GM23338 (cell line): ENCODE data around the gene CABP2. TPM values are rescaled to one million over a fixed set of nuclear protein-coding genes. Genes with fewer than 3 reads are reported as not detected.

Experiments used
- ATAC-seq: fragments of 200-7000 bp; cut with Tn5 transposase; 3 replicates; pipeline ENCODE4 v1.9.1; 2020
- DNase-seq: peaks from one replicate; pipeline ENCODE4 v3.0.0-alpha.2; 2015; ENCODE audit warnings: low spot score
- H2AFZ ChIP-seq: fragments of 200-600 bp; sonication (generic); 2 replicates; pipeline ENCODE4 v1.8.0; 2016; ENCODE audit warnings: antibody characterized with exemption, mild to moderate bottlenecking, moderate library complexity
- H3F3A ChIP-seq: fragments of 200-600 bp; sonication (generic); replicated peaks from 2 replicates; pipeline ENCODE4 v1.8.0; 2017; ENCODE audit warnings: antibody characterized with exemption, mixed run types, low read depth
- H3K27ac ChIP-seq: fragments of 200-600 bp; sonication (generic); 2 replicates; pipeline ENCODE4 v1.6.1; 2016; ENCODE audit warnings: low read depth
- H3K27me3 ChIP-seq: fragments of 200-600 bp; sonication (generic); 2 replicates; pipeline ENCODE4 v1.8.0; 2016; ENCODE audit warnings: mild to moderate bottlenecking, mixed run types, moderate library complexity; ENCODE audit not compliant: insufficient read depth
- H3K36me3 ChIP-seq: fragments of 200-600 bp; sonication (generic); 2 replicates; pipeline ENCODE4 v1.8.0; 2016; ENCODE audit warnings: mild to moderate bottlenecking; ENCODE audit not compliant: insufficient read depth
- H3K4me1 ChIP-seq: fragments of 200-600 bp; sonication (generic); 2 replicates; pipeline ENCODE4 v1.8.0; 2016; ENCODE audit warnings: mild to moderate bottlenecking, moderate library complexity; ENCODE audit not compliant: insufficient read depth
- H3K4me2 ChIP-seq: fragments of 200-600 bp; sonication (generic); 2 replicates; pipeline ENCODE4 v1.7.1; 2017; ENCODE audit warnings: mixed run types
- H3K4me3 ChIP-seq: fragments of 200-600 bp; sonication (generic); 2 replicates; pipeline ENCODE4 v1.6.1; 2016; ENCODE audit warnings: mixed run types
- H3K79me2 ChIP-seq: fragments of 200-600 bp; sonication (generic); replicated peaks from 2 replicates; pipeline ENCODE4 v1.8.0; 2017; ENCODE audit warnings: mild to moderate bottlenecking; ENCODE audit not compliant: insufficient read depth
- H3K9me2 ChIP-seq: fragments of 200-600 bp; sonication (generic); 2 replicates; pipeline ENCODE4 v1.8.0; 2017; ENCODE audit not compliant: insufficient read depth
- H4K20me1 ChIP-seq: fragments of 200-600 bp; sonication (generic); replicated peaks from 2 replicates; pipeline ENCODE4 v1.8.0; 2017; ENCODE audit warnings: mild to moderate bottlenecking; ENCODE audit not compliant: insufficient read depth
- H3K27ac Mint-ChIP-seq: 2 replicates; pipeline ENCODE4 v1.8.0; 2020; ENCODE audit warnings: inconsistent platforms, mild to moderate bottlenecking, moderate library complexity, mixed read lengths
- H3K27me3 Mint-ChIP-seq: 3 replicates; pipeline ENCODE4 v1.8.0; 2022; ENCODE audit warnings: low read depth, mild to moderate bottlenecking, moderate library complexity, mixed read lengths, inconsistent platforms; ENCODE audit not compliant: insufficient read depth, poor library complexity
- H3K36me3 Mint-ChIP-seq: 3 replicates; pipeline ENCODE4 v1.8.0; 2021; ENCODE audit warnings: low read depth, mild to moderate bottlenecking, inconsistent platforms, moderate library complexity, mixed read lengths
- H3K4me1 Mint-ChIP-seq: 3 replicates; pipeline ENCODE4 v1.8.0; 2020; ENCODE audit warnings: mild to moderate bottlenecking, inconsistent platforms, mixed read lengths
- H3K4me3 Mint-ChIP-seq: 3 replicates; pipeline ENCODE4 v1.8.0; 2021; ENCODE audit warnings: moderate library complexity, mild to moderate bottlenecking, inconsistent platforms, mixed read lengths
- H3K9me3 Mint-ChIP-seq: 3 replicates; pipeline ENCODE4 v1.8.0; 2020; ENCODE audit warnings: moderate library complexity, mild to moderate bottlenecking, inconsistent platforms, mixed read lengths
- CREB1 ChIP-seq: fragments of 250-450 bp; sonication (Bioruptor Pico); IDR thresholded peaks from 2 replicates; pipeline ENCODE4 v1.5.0; 2020; ENCODE audit warnings: low read depth, mild to moderate bottlenecking, moderate library complexity
- CTCF ChIP-seq, 2 experiments: fragments of 200-600 bp in 1 of 2; sonication (generic) in 1 of 2; conservative IDR thresholded peaks; 2 replicates each; pipeline versions ENCODE4 v1.5.1 to v1.6.1; 2016 to 2017; ENCODE audit warnings: antibody characterized with exemption in 2 of 2, low read depth in 2 of 2, mild to moderate bottlenecking in 2 of 2, moderate library complexity in 1 of 2
- NANOG ChIP-seq: IDR thresholded peaks from 2 replicates; pipeline ENCODE4 v1.6.1; 2016; ENCODE audit warnings: antibody characterized with exemption, borderline replicate concordance
- POLR2AphosphoS5 ChIP-seq: IDR thresholded peaks from 2 replicates; pipeline ENCODE4 v1.6.1; 2016; ENCODE audit warnings: antibody characterized with exemption, low read depth
- ZNF331 ChIP-seq: fragments of 250-450 bp; sonication (Bioruptor Pico); IDR thresholded peaks from 2 replicates; pipeline ENCODE4 v1.5.0; 2020; ENCODE audit warnings: low read depth, mild to moderate bottlenecking, moderate library complexity
- polyA plus RNA-seq: library from polyadenylated mRNA; unstranded; fragments of >200 nt; fragmentation: Nextera tagmentation; extraction: Ambion mirVana; gene quantifications from 2 replicates; pipeline ENCODE4 v1.2.1, GENCODE V29; 2016
- total RNA-seq: library from RNA; depleted of rRNA; stranded (reverse); fragments of >200 nt; shearing (Covaris generic); gene quantifications from 2 replicates; pipeline ENCODE4 v1.2.3, GENCODE V29; 2014

Gene CABP2
- total and polyA plus RNA-seq, 2 experiments from 2014 or later = not detected

GRCh38 chr11:67503119-67504004 lies 19.9 kb downstream of the CABP2 start:
- H2AFZ ChIP-seq = no peak overlapping the region
- H3K79me2 ChIP-seq = peaks cover 5% of the 10 kb centered on the region; the same call in 1 of the 2 replicates
- H3K27me3 ChIP-seq = no peaks in the 10 kb centered on the region; the same call in 1 of the 2 replicates
- no peaks in the 10 kb centered on the region for H3K9me2 ChIP-seq
- Mint-ChIP-seq H3K27me3 (peaks cover 18% of the 10 kb centered on the region), H3K9me3 (no peaks in the 10 kb centered on the region; the same call in 2 of the 3 replicates), H3K27ac (no peak overlapping the region), H3K4me1 (peaks cover 23% of the 10 kb centered on the region), H3K36me3 (peaks cover 16% of the 10 kb centered on the region), H3K4me3 (peak overlapping the region; percentile 62)
- peaks cover 16% of the 10 kb centered on the region; the same call in 1 of the 2 replicates for H3F3A ChIP-seq
- H3K4me1 ChIP-seq = peaks cover 21% of the 10 kb centered on the region
- peak overlapping the region; percentile 95 for H3K4me2 ChIP-seq
- peaks cover 15% of the 10 kb centered on the region for H4K20me1 ChIP-seq
- H3K27ac ChIP-seq = no peak overlapping the region
- peak overlapping the region; percentile 91 for H3K4me3 ChIP-seq
- peaks cover 4% of the 10 kb centered on the region; the same call in 1 of the 2 replicates for H3K36me3 ChIP-seq
- TF ChIP-seq ZNF331 (CRISPR knock-in tag) = no peak
- DNase-seq (no peak), ATAC-seq (no peak)

- Mint-ChIP-seq H3K27me3 (peaks cover 18% of the 10 kb centered on the region), H3K4me3 (peak overlapping the region; percentile 62), H3K9me3 (no peaks in the 10 kb centered on the region; the same call in 2 of the 3 replicates), H3K4me1 (peaks cover 23% of the 10 kb centered on the region), H3K27ac (no peak overlapping the region), H3K36me3 (peaks cover 16% of the 10 kb centered on the region)
- peaks cover 12% of the 10 kb centered on the region; the same call in 1 of the 2 replicates for H3F3A ChIP-seq
- no peak overlapping the region for H3K27ac ChIP-seq
- no peaks in the 10 kb centered on the region for H3K9me2 ChIP-seq
- no peak for ATAC-seq
- no peak overlapping the region for H2AFZ ChIP-seq
- no peak overlapping the region for H3K4me2 ChIP-seq
- peaks cover 5% of the 10 kb centered on the region; the same call in 1 of the 2 replicates for H3K79me2 ChIP-seq
- H3K4me1 ChIP-seq = peaks cover 21% of the 10 kb centered on the region
- DNase-seq = no peak
- H3K4me3 ChIP-seq = no peak overlapping the region
- peaks cover 4% of the 10 kb centered on the region; the same call in 1 of the 2 replicates for H3K36me3 ChIP-seq
- TF ChIP-seq POLR2AphosphoS5 = no peak
- H4K20me1 ChIP-seq = peaks cover 15% of the 10 kb centered on the region
- H3K27me3 ChIP-seq = no peaks in the 10 kb centered on the region; the same call in 1 of the 2 replicates
These were observed 20.8 kb downstream of the CABP2 start for GRCh38 chr11:67502328-67502979.

- Histone ChIP-seq H4K20me1 (peaks cover 11% of the 10 kb centered on the region; the same call in 1 of the 2 replicates), H2AFZ (no peak overlapping the region), H3K4me1 (peaks cover 17% of the 10 kb centered on the region), H3K27me3 (no peaks in the 10 kb centered on the region; the same call in 1 of the 2 replicates), H3K27ac (no peak overlapping the region), H3K9me2 (no peaks in the 10 kb centered on the region), H3K79me2 (peaks cover 1% of the 10 kb centered on the region; the same call in 1 of the 2 replicates), H3K4me3 (no peak overlapping the region), H3F3A (0 out of 2 replicates have a peak, but pooled peaks cover 9% of the 10 kb centered on the region), H3K4me2 (no peak overlapping the region), H3K36me3 (peaks cover 4% of the 10 kb centered on the region; the same call in 1 of the 2 replicates)
- H3K36me3 Mint-ChIP-seq = peaks cover 13% of the 10 kb centered on the region
- ATAC-seq (no peak), DNase-seq (no peak)
- peaks cover 17% of the 10 kb centered on the region for H3K4me1 Mint-ChIP-seq
- no peak overlapping the region for H3K4me3 Mint-ChIP-seq
- H3K9me3 Mint-ChIP-seq = no peaks in the 10 kb centered on the region; the same call in 2 of the 3 replicates
- peaks cover 15% of the 10 kb centered on the region for H3K27me3 Mint-ChIP-seq
- H3K27ac Mint-ChIP-seq = no peak overlapping the region
- TF ChIP-seq CTCF (conservative IDR thresholded peaks at IDR 0.05; ENCODE audit: low read depth in 2 of 2) (no peak), POLR2AphosphoS5 (no peak), CREB1 (CRISPR knock-in tag) (no peak), NANOG (no peak)
These were observed 21.4 kb downstream of the CABP2 start for GRCh38 chr11:67501854-67502253.
